Right atrium auricular region (tissue), 2 donors: ENCODE data around the gene CTNNBIP1. TPM values are rescaled to one million over a fixed set of nuclear protein-coding genes. Genes with fewer than 3 reads are reported as not detected.

ENCODE experiments used
- DNase-seq: peaks from one replicate; pipeline ENCODE4 v3.0.0-alpha.2; 2019; ENCODE audit warnings: low spot score
- H3K27ac ChIP-seq, 2 donors: fragments of 200-600 bp; sonication (generic); 1 replicate in 1 of 2; 2 replicates in 1 of 2; pipeline ENCODE4 v1.5.1; 2016 to 2019
- H3K27me3 ChIP-seq, 2 donors: fragments of 200-600 bp; sonication (generic); one replicate each; pipeline versions ENCODE4 v1.5.1 to v1.6.0; 2017 to 2019
- H3K36me3 ChIP-seq: fragments of 200-600 bp; sonication (generic); one replicate; pipeline ENCODE4 v1.5.1; 2016
- H3K4me1 ChIP-seq, 2 donors: fragments of 200-600 bp; sonication (generic); one replicate each; pipeline versions ENCODE4 v1.5.1 to v1.6.0; 2017 to 2019
- H3K4me3 ChIP-seq, 2 donors: fragments of 200-600 bp; sonication (generic); 1 replicate in 1 of 2; 2 replicates in 1 of 2; pipeline ENCODE4 v1.5.1; 2017 to 2019; ENCODE audit warnings: mild to moderate bottlenecking in 1 of 2, moderate library complexity in 1 of 2
- H3K9me3 ChIP-seq, 2 donors: fragments of 200-600 bp; sonication (generic); one replicate each; pipeline ENCODE4 v1.5.1; 2019
- CTCF ChIP-seq, 2 donors: fragments of 200-600 bp; sonication (generic); IDR thresholded peaks; one replicate each; pipeline ENCODE4 v1.5.1; 2019; ENCODE audit warnings: antibody characterized with exemption in 2 of 2
- total RNA-seq, 2 donors: library from RNA; depleted of rRNA; stranded (reverse); fragments of >200 nt; gene quantifications; one replicate each; pipeline ENCODE4 v1.1.0, GENCODE V29; 2016

The CTNNBIP1 gene
- total RNA-seq, 2 donors from 2014 or later = 22.3 to 31.9 TPM

- H3K4me3 ChIP-seq = no peak overlapping the region
- no peak for DNase-seq
- H3K9me3 ChIP-seq = no peaks in the 10 kb centered on the region
- H3K36me3 ChIP-seq = peaks cover 28% of the 10 kb centered on the region
- H3K27me3 ChIP-seq = no peaks in the 10 kb centered on the region
- H3K27ac ChIP-seq = no peak overlapping the region
- no peak for TF ChIP-seq CTCF (IDR thresholded peaks at IDR 0.05)
- H3K4me1 ChIP-seq = peaks cover 0 to 11% of the 10 kb centered on the region in 2 donors
Measured at GRCh38 chr1:9870572-9870971, 39.5 kb downstream of the CTNNBIP1 start.

- Histone ChIP-seq H3K27me3 (no peaks in the 10 kb centered on the region), H3K4me3 (no peak overlapping the region), H3K9me3 (no peaks in the 10 kb centered on the region), H3K27ac (no peak overlapping the region), H3K4me1 (peaks cover 0 to 4% of the 10 kb centered on the region in 2 donors), H3K36me3 (peaks cover 28% of the 10 kb centered on the region)
- DNase-seq = no peak
- TF ChIP-seq CTCF (IDR thresholded peaks at IDR 0.05) = no peak
Measured at GRCh38 chr1:9869831-9870251, 40.2 kb downstream of the CTNNBIP1 start.

- Histone ChIP-seq H3K4me1 (no peaks in the 10 kb centered on the region), H3K27me3 (no peaks in the 10 kb centered on the region), H3K27ac (no peak overlapping the region), H3K36me3 (peaks cover 28% of the 10 kb centered on the region), H3K4me3 (no peak overlapping the region), H3K9me3 (no peaks in the 10 kb centered on the region)
- no peak for TF ChIP-seq CTCF (IDR thresholded peaks at IDR 0.05)
- no peak for DNase-seq
Measured at GRCh38 chr1:9868244-9868590, 41.9 kb downstream of the CTNNBIP1 start.

GRCh38 chr1:9867408-9868243, 42.4 kb downstream of the CTNNBIP1 start:
- peak; percentile 83 for DNase-seq
- Histone ChIP-seq H3K36me3 (peaks cover 28% of the 10 kb centered on the region), H3K4me1 (no peaks in the 10 kb centered on the region), H3K9me3 (no peaks in the 10 kb centered on the region), H3K4me3 (no peak overlapping the region), H3K27ac (no peak overlapping the region), H3K27me3 (no peaks in the 10 kb centered on the region)
- peak; percentile 95 to 99 for TF ChIP-seq CTCF (IDR thresholded peaks at IDR 0.05)

- Histone ChIP-seq H3K36me3 (peaks cover 27% of the 10 kb centered on the region), H3K4me1 (no peaks in the 10 kb centered on the region), H3K27ac (no peak overlapping the region), H3K9me3 (no peaks in the 10 kb centered on the region), H3K4me3 (no peak overlapping the region), H3K27me3 (no peaks in the 10 kb centered on the region)
- no peak for DNase-seq
- TF ChIP-seq CTCF (IDR thresholded peaks at IDR 0.05) = no peak
Measured at GRCh38 chr1:9866836-9867235, 43.2 kb downstream of the CTNNBIP1 start.

- Histone ChIP-seq H3K27ac (no peak overlapping the region), H3K36me3 (peaks cover 16% of the 10 kb centered on the region), H3K4me1 (no peaks in the 10 kb centered on the region)
Measured at GRCh38 chr1:9865724-9866123, 44.3 kb downstream of the CTNNBIP1 start.

More at GRCh38 chr1:9865724-9866123, 44.3 kb downstream of the CTNNBIP1 start:
- DNase-seq = no peak
- Histone ChIP-seq H3K4me3 (no peak overlapping the region), H3K9me3 (no peaks in the 10 kb centered on the region), H3K27me3 (no peaks in the 10 kb centered on the region)
- TF ChIP-seq CTCF (IDR thresholded peaks at IDR 0.05) = no peak
